ENCODE measurements around the gene PRKAR1B. TPM values are rescaled to one million over a fixed set of nuclear protein-coding genes. Genes with fewer than 3 reads are reported as not detected.

The PRKAR1B gene
- total RNA-seq, 1 experiment from 2014 or later, result 27.2 TPM

GRCh38 chr7:773622-773915 is 46.5 kb upstream of the PRKAR1B start:
- Histone ChIP-seq H3K27ac (ENCODE audit: low read depth, low read length, poor library complexity, severe bottlenecking) (no peak overlapping the region), H3K4me1 (ENCODE audit: insufficient read depth, low read length, poor library complexity, severe bottlenecking) (peaks cover 51% of the 10 kb centered on the region), H3K27me3 (replicated peaks; ENCODE audit: insufficient read depth, low read depth, low read length, poor library complexity) (no peaks in the 10 kb centered on the region), H3K9me3 (ENCODE audit: low read depth, low read length, poor library complexity, severe bottlenecking) (no peaks in the 10 kb centered on the region), H3K36me3 (ENCODE audit: insufficient read depth, low read length, poor library complexity, severe bottlenecking) (peaks cover 32% of the 10 kb centered on the region), H3K4me3 (ENCODE audit: low read depth, low read length, poor library complexity, severe bottlenecking) (no peak overlapping the region)
- DNase-seq (ENCODE audit: low spot score), result no peak
- TF ChIP-seq CTCF (conservative IDR thresholded peaks at IDR 0.05; ENCODE audit: low read depth, low read length) (no peak), EZH2 (IDR thresholded peaks at IDR 0.05; ENCODE audit: borderline replicate concordance, low read depth, low read length, poor library complexity, severe bottlenecking) (no peak)
- ChIA-PET POLR2A (ENCODE audit: low non-redundant PET) (no interaction called here), CTCF (no interaction called here)
- intact Hi-C loops (cut with micrococcal nuclease; ENCODE audit: unreplicated experiment), result loop anchor here (10.0 kb wide), 1 partner anchor 169 kb away; no protein-coding TSS in a partner anchor
- BruUV-seq (replicated peaks), result no TSS peak

- POLR2A ChIA-PET (ENCODE audit: low non-redundant PET), result interaction anchor here (0.6 kb wide), 1 partner anchor 42 kb away, joined by 3 read pairs; no protein-coding TSS in a partner anchor
- no TSS peak for BruUV-seq (replicated peaks)
- intact Hi-C loops (cut with micrococcal nuclease; ENCODE audit: unreplicated experiment), result loop anchor here (10.0 kb wide), 1 partner anchor 168 kb away; no protein-coding TSS in a partner anchor
These were observed 46.0 kb upstream of the PRKAR1B start for GRCh38 chr7:772861-773621.

GRCh38 chr7:772392-772791 is 45.3 kb upstream of the PRKAR1B start:
- CTCF ChIA-PET, result interaction anchor here (0.6 kb wide), 1 partner anchor 14 kb away, joined by 5 read pairs; no protein-coding TSS in a partner anchor
- BruUV-seq (replicated peaks), result no TSS peak

More at GRCh38 chr7:772861-773621, 46.0 kb upstream of the PRKAR1B start:
- no peak for DNase-seq (ENCODE audit: low spot score)
- peaks cover 32% of the 10 kb centered on the region for H3K36me3 ChIP-seq (ENCODE audit: insufficient read depth, low read length, poor library complexity, severe bottlenecking)
- CTCF ChIA-PET, result interaction anchor here (0.6 kb wide), 1 partner anchor 14 kb away, joined by 5 read pairs; no protein-coding TSS in a partner anchor
- H3K4me1 ChIP-seq (ENCODE audit: insufficient read depth, low read length, poor library complexity, severe bottlenecking), result peaks cover 47% of the 10 kb centered on the region
- no peaks in the 10 kb centered on the region for H3K9me3 ChIP-seq (ENCODE audit: low read depth, low read length, poor library complexity, severe bottlenecking)
- no peak for TF ChIP-seq EZH2 (IDR thresholded peaks at IDR 0.05; ENCODE audit: borderline replicate concordance, low read depth, low read length, poor library complexity, severe bottlenecking)
- no peak for TF ChIP-seq CTCF (conservative IDR thresholded peaks at IDR 0.05; ENCODE audit: low read depth, low read length)
- no peak overlapping the region for H3K4me3 ChIP-seq (ENCODE audit: low read depth, low read length, poor library complexity, severe bottlenecking)
- H3K27me3 ChIP-seq (replicated peaks; ENCODE audit: insufficient read depth, low read depth, low read length, poor library complexity), result no peaks in the 10 kb centered on the region
- no peak overlapping the region for H3K27ac ChIP-seq (ENCODE audit: low read depth, low read length, poor library complexity, severe bottlenecking)

More at GRCh38 chr7:772392-772791, 45.3 kb upstream of the PRKAR1B start:
- H3K4me3 ChIP-seq (ENCODE audit: low read depth, low read length, poor library complexity, severe bottlenecking), result no peak overlapping the region
- POLR2A ChIA-PET (ENCODE audit: low non-redundant PET), result interaction anchor here (0.6 kb wide), 1 partner anchor 41 kb away, joined by 3 read pairs; no protein-coding TSS in a partner anchor
- H3K36me3 ChIP-seq (ENCODE audit: insufficient read depth, low read length, poor library complexity, severe bottlenecking), result peaks cover 32% of the 10 kb centered on the region
- no peaks in the 10 kb centered on the region for H3K27me3 ChIP-seq (replicated peaks; ENCODE audit: insufficient read depth, low read depth, low read length, poor library complexity)
- TF ChIP-seq CTCF (conservative IDR thresholded peaks at IDR 0.05; ENCODE audit: low read depth, low read length), result no peak
- TF ChIP-seq EZH2 (IDR thresholded peaks at IDR 0.05; ENCODE audit: borderline replicate concordance, low read depth, low read length, poor library complexity, severe bottlenecking), result no peak
- no peak overlapping the region for H3K27ac ChIP-seq (ENCODE audit: low read depth, low read length, poor library complexity, severe bottlenecking)
- no peaks in the 10 kb centered on the region for H3K9me3 ChIP-seq (ENCODE audit: low read depth, low read length, poor library complexity, severe bottlenecking)
- no peak for DNase-seq (ENCODE audit: low spot score)
- intact Hi-C loops (cut with micrococcal nuclease; ENCODE audit: unreplicated experiment), result loop anchor here (10.0 kb wide), 1 partner anchor 168 kb away; no protein-coding TSS in a partner anchor
- H3K4me1 ChIP-seq (ENCODE audit: insufficient read depth, low read length, poor library complexity, severe bottlenecking), result peaks cover 41% of the 10 kb centered on the region

All from A673 (cell line).